SK-N-SH treated with all-trans-retinoic acid at 6 μM for 48 hours (cell line): ENCODE data around the gene JMJD4.

Source experiments
- ATAC-seq: fragments of 200-7000 bp; cut with Tn5 transposase; 3 replicates; pipeline ENCODE4 v1.9.1; 2020; ENCODE audit warnings: mild to moderate bottlenecking, moderate library complexity
- ARNTL ChIP-seq: fragments of 450-650 bp; formaldehyde crosslinking; IDR thresholded peaks from 2 replicates; pipeline ENCODE4 v1.5.0; 2020; ENCODE audit warnings: low read depth, mild to moderate bottlenecking, moderate library complexity, borderline replicate concordance
- BACH2 ChIP-seq: fragments of 250-450 bp; sonication (Bioruptor Pico); IDR thresholded peaks from 2 replicates; pipeline ENCODE4 v1.9.0; 2021; ENCODE audit warnings: mild to moderate bottlenecking, borderline replicate concordance
- CSDC2 ChIP-seq: fragments of 250-450 bp; sonication (Bioruptor Pico); IDR thresholded peaks from 2 replicates; pipeline ENCODE4 v1.5.0; 2020; ENCODE audit warnings: mild to moderate bottlenecking, moderate library complexity
- ESRRG ChIP-seq: fragments of 250-450 bp; sonication (Bioruptor Pico); IDR thresholded peaks from 2 replicates; pipeline ENCODE4 v1.6.1; 2021; ENCODE audit warnings: mild to moderate bottlenecking
- ISL1 ChIP-seq: fragments of 250-450 bp; sonication (Bioruptor Pico); IDR thresholded peaks from 2 replicates; pipeline ENCODE4 v2.1.2; 2022; ENCODE audit warnings: mild to moderate bottlenecking, moderate library complexity
- OSR1 ChIP-seq: fragments of 250-450 bp; sonication (Bioruptor Pico); IDR thresholded peaks from 2 replicates; pipeline ENCODE4 v1.8.0; 2022; ENCODE audit warnings: moderate library complexity, mild to moderate bottlenecking, inconsistent platforms
- RARB ChIP-seq: fragments of 250-450 bp; sonication (Bioruptor Pico); IDR thresholded peaks from 2 replicates; pipeline ENCODE4 v1.8.0; 2021; ENCODE audit warnings: mild to moderate bottlenecking, moderate library complexity
- SNAI2 ChIP-seq: fragments of 250-450 bp; sonication (Bioruptor Pico); IDR thresholded peaks from 2 replicates; pipeline ENCODE4 v1.5.0; 2020; ENCODE audit warnings: mild to moderate bottlenecking, moderate library complexity
- TCF4 ChIP-seq: fragments of 250-450 bp; sonication (Bioruptor Pico); IDR thresholded peaks from 2 replicates; pipeline ENCODE4 v1.8.0; 2021; ENCODE audit warnings: mild to moderate bottlenecking, moderate library complexity, borderline replicate concordance
- TOX ChIP-seq: fragments of 250-450 bp; sonication (Bioruptor Pico); IDR thresholded peaks from 2 replicates; pipeline ENCODE4 v1.8.0; 2021; ENCODE audit warnings: mild to moderate bottlenecking, moderate library complexity, borderline replicate concordance
- ZC3H10 ChIP-seq: fragments of 250-450 bp; sonication (Bioruptor Pico); IDR thresholded peaks from 2 replicates; pipeline ENCODE4 v1.5.1; 2021; ENCODE audit warnings: mild to moderate bottlenecking, moderate library complexity
- ZFP3 ChIP-seq: fragments of 250-450 bp; sonication (Bioruptor Pico); IDR thresholded peaks from 2 replicates; pipeline ENCODE4 v1.5.0; 2020; ENCODE audit warnings: mild to moderate bottlenecking, moderate library complexity
- ZFP30 ChIP-seq: fragments of 450-650 bp; formaldehyde crosslinking; IDR thresholded peaks from 2 replicates; pipeline ENCODE4 v1.5.0; 2022; ENCODE audit warnings: mild to moderate bottlenecking, moderate library complexity
- ZNF565 ChIP-seq: fragments of 450-650 bp; formaldehyde crosslinking; conservative IDR thresholded peaks from 2 replicates; pipeline ENCODE4 v1.5.0; 2020; ENCODE audit warnings: low read depth, mild to moderate bottlenecking, moderate library complexity
- ZNF70 ChIP-seq: fragments of 450-650 bp; formaldehyde crosslinking; IDR thresholded peaks from 2 replicates; pipeline ENCODE4 v1.5.0; 2020; ENCODE audit warnings: mild to moderate bottlenecking, moderate library complexity
- ZNF8 ChIP-seq: fragments of 450-650 bp; formaldehyde crosslinking; IDR thresholded peaks from 2 replicates; pipeline ENCODE4 v1.5.0; 2020; ENCODE audit warnings: mild to moderate bottlenecking, moderate library complexity
- TF ChIP-seq, protein P1 (sequence below): fragments of 250-450 bp; sonication (Bioruptor Pico); IDR thresholded peaks from 2 replicates; pipeline ENCODE4 v1.8.0; 2020; ENCODE audit warnings: mild to moderate bottlenecking, moderate library complexity, borderline replicate concordance
- TF ChIP-seq, protein P2 (sequence below): fragments of 250-450 bp; sonication (Bioruptor Pico); IDR thresholded peaks from 2 replicates; pipeline ENCODE4 v1.5.1; 2021; ENCODE audit warnings: mild to moderate bottlenecking, moderate library complexity
- TF ChIP-seq, protein P3 (sequence below): fragments of 250-450 bp; sonication (Bioruptor Pico); IDR thresholded peaks from 2 replicates; pipeline ENCODE4 v1.5.0; 2020; ENCODE audit warnings: mild to moderate bottlenecking, moderate library complexity
- TF ChIP-seq, protein P4 (sequence below): fragments of 250-450 bp; sonication (Bioruptor Pico); IDR thresholded peaks from 2 replicates; pipeline ENCODE4 v1.8.0; 2021; ENCODE audit warnings: low read depth, mild to moderate bottlenecking, moderate library complexity, borderline replicate concordance

JMJD4 gene

DNA sequence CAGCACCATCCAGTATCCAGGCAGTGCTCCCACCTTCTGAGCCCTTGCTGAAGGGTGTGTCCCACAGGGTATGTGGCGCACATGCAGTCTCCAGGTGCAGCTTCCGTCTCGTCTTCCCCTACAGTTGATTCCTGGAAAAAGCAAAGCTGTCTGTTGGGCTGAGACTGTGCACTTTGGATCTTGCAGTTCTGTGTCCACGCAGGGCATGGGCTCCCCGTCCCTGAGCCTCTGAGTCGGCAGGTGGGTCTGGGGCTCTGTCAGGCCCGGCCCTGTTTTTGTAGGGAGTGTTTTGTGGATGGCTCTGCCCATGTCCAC is 33.0 kb upstream of the JMJD4 start:
- TF ChIP-seq ZC3H10 (CRISPR knock-in tag) (no peak), BACH2 (CRISPR knock-in tag) (no peak), RARB (CRISPR knock-in tag) (no peak), ZNF70 (CRISPR knock-in tag) (no peak), OSR1 (CRISPR knock-in tag) (no peak), CSDC2 (CRISPR knock-in tag) (no peak), ARNTL (no peak), TOX (CRISPR knock-in tag) (no peak), ZFP3 (CRISPR knock-in tag) (no peak), ESRRG (no peak), ZNF565 (CRISPR knock-in tag) (no peak), ZNF8 (CRISPR knock-in tag) (no peak), ZFP30 (CRISPR knock-in tag) (no peak), SNAI2 (CRISPR knock-in tag) (no peak), ISL1 (CRISPR knock-in tag) (no peak)
- TF ChIP-seq, protein P1, sequence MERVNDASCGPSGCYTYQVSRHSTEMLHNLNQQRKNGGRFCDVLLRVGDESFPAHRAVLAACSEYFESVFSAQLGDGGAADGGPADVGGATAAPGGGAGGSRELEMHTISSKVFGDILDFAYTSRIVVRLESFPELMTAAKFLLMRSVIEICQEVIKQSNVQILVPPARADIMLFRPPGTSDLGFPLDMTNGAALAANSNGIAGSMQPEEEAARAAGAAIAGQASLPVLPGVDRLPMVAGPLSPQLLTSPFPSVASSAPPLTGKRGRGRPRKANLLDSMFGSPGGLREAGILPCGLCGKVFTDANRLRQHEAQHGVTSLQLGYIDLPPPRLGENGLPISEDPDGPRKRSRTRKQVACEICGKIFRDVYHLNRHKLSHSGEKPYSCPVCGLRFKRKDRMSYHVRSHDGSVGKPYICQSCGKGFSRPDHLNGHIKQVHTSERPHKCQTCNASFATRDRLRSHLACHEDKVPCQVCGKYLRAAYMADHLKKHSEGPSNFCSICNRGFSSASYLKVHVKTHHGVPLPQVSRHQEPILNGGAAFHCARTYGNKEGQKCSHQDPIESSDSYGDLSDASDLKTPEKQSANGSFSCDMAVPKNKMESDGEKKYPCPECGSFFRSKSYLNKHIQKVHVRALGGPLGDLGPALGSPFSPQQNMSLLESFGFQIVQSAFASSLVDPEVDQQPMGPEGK (CRISPR knock-in tag): no peak
- TF ChIP-seq, protein P2, sequence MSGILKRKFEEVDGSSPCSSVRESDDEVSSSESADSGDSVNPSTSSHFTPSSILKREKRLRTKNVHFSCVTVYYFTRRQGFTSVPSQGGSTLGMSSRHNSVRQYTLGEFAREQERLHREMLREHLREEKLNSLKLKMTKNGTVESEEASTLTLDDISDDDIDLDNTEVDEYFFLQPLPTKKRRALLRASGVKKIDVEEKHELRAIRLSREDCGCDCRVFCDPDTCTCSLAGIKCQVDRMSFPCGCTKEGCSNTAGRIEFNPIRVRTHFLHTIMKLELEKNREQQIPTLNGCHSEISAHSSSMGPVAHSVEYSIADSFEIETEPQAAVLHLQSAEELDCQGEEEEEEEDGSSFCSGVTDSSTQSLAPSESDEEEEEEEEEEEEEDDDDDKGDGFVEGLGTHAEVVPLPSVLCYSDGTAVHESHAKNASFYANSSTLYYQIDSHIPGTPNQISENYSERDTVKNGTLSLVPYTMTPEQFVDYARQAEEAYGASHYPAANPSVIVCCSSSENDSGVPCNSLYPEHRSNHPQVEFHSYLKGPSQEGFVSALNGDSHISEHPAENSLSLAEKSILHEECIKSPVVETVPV (CRISPR knock-in tag): no peak
- TF ChIP-seq, protein P3, sequence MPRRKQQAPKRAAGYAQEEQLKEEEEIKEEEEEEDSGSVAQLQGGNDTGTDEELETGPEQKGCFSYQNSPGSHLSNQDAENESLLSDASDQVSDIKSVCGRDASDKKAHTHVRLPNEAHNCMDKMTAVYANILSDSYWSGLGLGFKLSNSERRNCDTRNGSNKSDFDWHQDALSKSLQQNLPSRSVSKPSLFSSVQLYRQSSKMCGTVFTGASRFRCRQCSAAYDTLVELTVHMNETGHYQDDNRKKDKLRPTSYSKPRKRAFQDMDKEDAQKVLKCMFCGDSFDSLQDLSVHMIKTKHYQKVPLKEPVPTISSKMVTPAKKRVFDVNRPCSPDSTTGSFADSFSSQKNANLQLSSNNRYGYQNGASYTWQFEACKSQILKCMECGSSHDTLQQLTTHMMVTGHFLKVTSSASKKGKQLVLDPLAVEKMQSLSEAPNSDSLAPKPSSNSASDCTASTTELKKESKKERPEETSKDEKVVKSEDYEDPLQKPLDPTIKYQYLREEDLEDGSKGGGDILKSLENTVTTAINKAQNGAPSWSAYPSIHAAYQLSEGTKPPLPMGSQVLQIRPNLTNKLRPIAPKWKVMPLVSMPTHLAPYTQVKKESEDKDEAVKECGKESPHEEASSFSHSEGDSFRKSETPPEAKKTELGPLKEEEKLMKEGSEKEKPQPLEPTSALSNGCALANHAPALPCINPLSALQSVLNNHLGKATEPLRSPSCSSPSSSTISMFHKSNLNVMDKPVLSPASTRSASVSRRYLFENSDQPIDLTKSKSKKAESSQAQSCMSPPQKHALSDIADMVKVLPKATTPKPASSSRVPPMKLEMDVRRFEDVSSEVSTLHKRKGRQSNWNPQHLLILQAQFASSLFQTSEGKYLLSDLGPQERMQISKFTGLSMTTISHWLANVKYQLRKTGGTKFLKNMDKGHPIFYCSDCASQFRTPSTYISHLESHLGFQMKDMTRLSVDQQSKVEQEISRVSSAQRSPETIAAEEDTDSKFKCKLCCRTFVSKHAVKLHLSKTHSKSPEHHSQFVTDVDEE: no peak
- no peak for ATAC-seq

DNA sequence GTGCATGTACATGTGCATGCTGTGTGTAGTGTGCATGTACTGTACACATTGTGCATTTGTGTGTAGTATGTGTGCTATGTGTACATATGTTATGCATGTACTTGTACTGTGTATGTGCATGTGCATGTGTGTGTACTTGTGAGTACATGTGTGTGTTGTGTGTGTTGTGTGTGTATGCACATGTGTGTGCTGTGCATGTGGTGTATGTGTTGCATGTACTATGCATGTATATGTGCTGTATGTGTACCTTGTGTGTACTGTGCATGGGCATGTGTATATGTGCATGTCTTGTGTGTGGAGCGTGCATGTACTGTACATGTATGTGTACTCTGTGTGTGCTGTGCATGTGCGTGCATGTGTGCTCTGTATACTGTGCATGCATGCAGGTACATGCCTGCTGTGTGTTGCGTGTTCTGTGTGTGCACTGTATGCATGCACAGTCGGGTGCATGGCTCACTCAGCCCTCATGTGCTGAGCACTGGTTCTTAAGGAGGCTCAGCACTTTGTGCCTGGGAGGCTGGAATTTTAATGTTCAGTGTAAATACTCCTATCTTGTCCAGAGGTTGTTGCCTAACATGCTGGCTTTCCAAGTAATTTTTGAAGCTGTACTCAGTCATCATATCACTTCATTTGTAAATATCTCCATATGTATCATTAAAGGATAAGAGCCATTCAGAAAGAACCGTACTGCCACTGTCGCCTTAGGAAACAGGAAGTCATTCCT is 32.5 kb upstream of the JMJD4 start:
- no peak for TF ChIP-seq TCF4 (CRISPR knock-in tag)
- TF ChIP-seq ISL1 (CRISPR knock-in tag): no peak
- TF ChIP-seq ARNTL: no peak
- TF ChIP-seq, protein P3: no peak
- no peak for TF ChIP-seq ZNF565 (CRISPR knock-in tag)
- TF ChIP-seq ZFP30 (CRISPR knock-in tag): no peak
- TF ChIP-seq, protein P4, sequence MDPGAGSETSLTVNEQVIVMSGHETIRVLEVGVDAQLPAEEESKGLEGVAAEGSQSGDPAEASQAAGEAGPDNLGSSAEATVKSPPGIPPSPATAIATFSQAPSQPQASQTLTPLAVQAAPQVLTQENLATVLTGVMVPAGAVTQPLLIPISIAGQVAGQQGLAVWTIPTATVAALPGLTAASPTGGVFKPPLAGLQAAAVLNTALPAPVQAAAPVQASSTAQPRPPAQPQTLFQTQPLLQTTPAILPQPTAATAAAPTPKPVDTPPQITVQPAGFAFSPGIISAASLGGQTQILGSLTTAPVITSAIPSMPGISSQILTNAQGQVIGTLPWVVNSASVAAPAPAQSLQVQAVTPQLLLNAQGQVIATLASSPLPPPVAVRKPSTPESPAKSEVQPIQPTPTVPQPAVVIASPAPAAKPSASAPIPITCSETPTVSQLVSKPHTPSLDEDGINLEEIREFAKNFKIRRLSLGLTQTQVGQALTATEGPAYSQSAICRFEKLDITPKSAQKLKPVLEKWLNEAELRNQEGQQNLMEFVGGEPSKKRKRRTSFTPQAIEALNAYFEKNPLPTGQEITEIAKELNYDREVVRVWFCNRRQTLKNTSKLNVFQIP (CRISPR knock-in tag): no peak
- no peak for TF ChIP-seq ZFP3 (CRISPR knock-in tag)
- TF ChIP-seq, protein P1 (CRISPR knock-in tag): no peak
- no peak for TF ChIP-seq CSDC2 (CRISPR knock-in tag)
- TF ChIP-seq ZNF70 (CRISPR knock-in tag): no peak
- TF ChIP-seq BACH2 (CRISPR knock-in tag): no peak
- no peak for TF ChIP-seq RARB (CRISPR knock-in tag)
- ATAC-seq: no peak
